ENCODE results near the gene ZFYVE28. TPM values are rescaled to one million over a fixed set of nuclear protein-coding genes. Genes with fewer than 3 reads are reported as not detected.

Gene ZFYVE28
- total RNA-seq, 1 donor from 2014 or later = 2.0 TPM

- no peak for DNase-seq (ENCODE audit: low read depth)
- Histone ChIP-seq H3K27me3 (ENCODE audit: control insufficient read depth, insufficient read depth, low read length) (peaks cover 27% of the 10 kb centered on the region), H3K36me3 (ENCODE audit: control insufficient read depth, insufficient read depth, low read length) (no peaks in the 10 kb centered on the region), H3K4me3 (ENCODE audit: low read depth, low read length) (no peak overlapping the region)
- no peak for TF ChIP-seq CTCF (IDR thresholded peaks at IDR 0.05; ENCODE audit: insufficient read depth, low read length, poor library complexity, severe bottlenecking)
Measured at GRCh38 chr4:2402941-2403340, 15.5 kb downstream of the ZFYVE28 start.

DNA sequence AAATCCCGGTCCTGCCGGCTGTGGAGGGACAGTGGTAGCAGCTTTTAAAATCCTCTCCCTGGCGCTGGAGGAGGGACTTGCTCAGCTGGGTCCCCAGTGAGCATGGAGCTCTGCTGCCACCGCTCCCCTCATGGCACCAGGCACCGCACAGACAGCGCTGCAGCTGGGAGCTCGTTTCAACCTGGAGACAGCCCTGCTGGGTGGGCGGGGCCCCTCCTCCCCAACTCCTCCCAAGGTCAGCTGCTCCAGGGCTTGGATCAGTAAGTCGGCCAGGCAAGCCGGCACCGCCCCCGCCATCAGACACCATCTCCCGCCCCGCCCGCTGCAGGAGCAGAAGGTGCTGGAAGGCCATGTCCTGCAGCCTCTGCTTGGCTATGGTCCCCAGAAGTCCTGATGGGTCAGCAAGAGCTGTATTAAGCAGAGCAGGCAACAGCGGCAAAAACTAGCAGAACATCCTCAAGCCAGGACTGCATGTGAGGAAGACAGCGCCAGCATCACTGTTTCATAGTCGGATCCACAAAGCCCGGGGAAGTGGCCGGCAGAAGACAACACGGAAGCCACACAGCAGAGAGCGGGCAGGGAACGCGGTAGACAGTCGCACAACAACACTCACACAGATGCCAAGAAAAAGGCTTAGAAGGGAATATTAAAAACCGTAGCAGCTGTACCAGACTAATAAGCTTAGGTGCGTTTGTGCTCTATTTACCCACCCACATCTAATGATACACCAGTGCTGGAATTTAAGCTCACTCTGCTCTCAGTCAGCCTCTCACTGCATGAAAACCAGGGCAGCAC lies 16.2 kb downstream of the ZFYVE28 start:
- Histone ChIP-seq H3K4me3 (ENCODE audit: low read depth, low read length) (no peak overlapping the region), H3K36me3 (ENCODE audit: control insufficient read depth, insufficient read depth, low read length) (no peaks in the 10 kb centered on the region), H3K27me3 (ENCODE audit: control insufficient read depth, insufficient read depth, low read length) (peaks cover 27% of the 10 kb centered on the region)
- DNase-seq (ENCODE audit: low read depth) = no peak
- TF ChIP-seq CTCF (IDR thresholded peaks at IDR 0.05; ENCODE audit: insufficient read depth, low read length, poor library complexity, severe bottlenecking) = no peak

DNA sequence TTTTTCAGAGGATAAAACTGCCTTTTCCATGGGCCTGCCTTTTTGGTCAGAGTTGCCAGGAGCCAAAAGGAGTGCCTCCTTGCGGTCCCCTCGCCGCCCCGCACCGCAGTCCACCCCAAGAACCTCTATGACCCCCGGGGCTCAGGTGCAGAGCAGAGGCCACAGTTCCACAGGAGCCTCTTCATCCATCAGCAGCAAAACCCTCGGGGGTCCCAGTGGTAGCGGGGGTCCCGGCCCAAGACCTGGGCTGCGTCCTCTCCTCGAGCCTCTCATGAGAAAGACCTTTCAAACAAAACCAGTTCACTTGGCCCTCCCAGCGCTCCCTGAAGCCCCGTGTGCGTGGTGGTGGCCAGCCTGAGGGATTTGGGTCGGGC lies 16.8 kb downstream of the ZFYVE28 start:
- Histone ChIP-seq H3K36me3 (ENCODE audit: control insufficient read depth, insufficient read depth, low read length) (no peaks in the 10 kb centered on the region), H3K27me3 (ENCODE audit: control insufficient read depth, insufficient read depth, low read length) (peaks cover 27% of the 10 kb centered on the region), H3K4me3 (ENCODE audit: low read depth, low read length) (no peak overlapping the region)
- no peak for TF ChIP-seq CTCF (IDR thresholded peaks at IDR 0.05; ENCODE audit: insufficient read depth, low read length, poor library complexity, severe bottlenecking)
- DNase-seq (ENCODE audit: low read depth) = no peak

- Histone ChIP-seq H3K36me3 (ENCODE audit: control insufficient read depth, insufficient read depth, low read length) (no peaks in the 10 kb centered on the region), H3K27me3 (ENCODE audit: control insufficient read depth, insufficient read depth, low read length) (peaks cover 27% of the 10 kb centered on the region), H3K4me3 (ENCODE audit: low read depth, low read length) (no peak overlapping the region)
- TF ChIP-seq CTCF (IDR thresholded peaks at IDR 0.05; ENCODE audit: insufficient read depth, low read length, poor library complexity, severe bottlenecking) = no peak
- no peak for DNase-seq (ENCODE audit: low read depth)
Measured at GRCh38 chr4:2400841-2401609, 17.4 kb downstream of the ZFYVE28 start.

DNA sequence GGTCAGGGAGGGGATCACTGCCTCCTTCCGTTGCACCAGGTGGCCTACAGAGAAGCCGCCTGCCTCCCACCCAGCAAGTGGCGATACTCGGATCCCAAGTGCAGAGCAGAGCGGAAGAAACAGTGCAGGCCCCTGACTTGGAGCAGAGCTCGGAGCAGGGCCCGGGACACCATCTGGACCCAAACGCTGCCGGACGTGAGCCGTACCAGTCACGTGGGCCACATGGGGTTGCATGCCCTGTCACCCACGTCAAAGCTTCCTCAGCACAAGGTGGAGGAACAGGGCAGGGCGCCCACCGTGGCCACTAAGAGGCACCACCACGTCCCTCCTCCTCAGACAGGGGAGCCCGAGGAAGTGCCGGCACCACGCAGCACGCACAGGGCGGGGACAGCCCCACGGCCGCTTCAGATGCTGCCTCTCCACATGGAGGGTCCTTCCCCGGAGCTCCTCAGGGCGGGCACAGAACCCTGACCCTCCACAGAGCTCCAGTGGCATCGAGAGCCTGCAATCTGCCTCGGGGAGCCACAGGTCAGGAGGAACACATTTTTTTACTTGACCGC lies 18.7 kb downstream of the ZFYVE28 start:
- TF ChIP-seq CTCF (IDR thresholded peaks at IDR 0.05; ENCODE audit: insufficient read depth, low read length, poor library complexity, severe bottlenecking) = no peak
- Histone ChIP-seq H3K27me3 (ENCODE audit: control insufficient read depth, insufficient read depth, low read length) (peaks cover 27% of the 10 kb centered on the region), H3K36me3 (ENCODE audit: control insufficient read depth, insufficient read depth, low read length) (no peaks in the 10 kb centered on the region), H3K4me3 (ENCODE audit: low read depth, low read length) (no peak overlapping the region)
- DNase-seq (ENCODE audit: low read depth) = no peak

All from kidney epithelial cell (primary cell).